Natural killer cell (primary cell): ENCODE measurements around the gene FASTKD3. TPM values are rescaled to one million over a fixed set of nuclear protein-coding genes. Genes with fewer than 3 reads are reported as not detected.
A peak's percentile ranks its signal among the peaks of the same experiment; 100 is the strongest.

Experiments
- ATAC-seq, 3 donors: fragments of 150-1000 bp in 2 of 3; fragments of 200-7000 bp in 1 of 3; cut with Tn5 transposase; 1 replicate in 1 of 3; 2 replicates in 2 of 3; pipeline ENCODE4 v1.10.0; 2021; ENCODE audit warnings: mild to moderate bottlenecking in 2 of 3, moderate library complexity in 2 of 3
- DNase-seq, 2 donors: peaks; one replicate each; pipeline versions ENCODE4 v3.0.0 to v3.0.0-alpha.2; 2013 to 2021; ENCODE audit warnings: mixed read lengths in 1 of 2
- H3K27ac ChIP-seq: one replicate; pipeline ENCODE4 v1.5.1; 2013; ENCODE audit warnings: mild to moderate bottlenecking, low read length
- H3K27me3 ChIP-seq: one replicate; pipeline ENCODE4 v1.6.1; 2013; ENCODE audit warnings: low read length; ENCODE audit not compliant: control insufficient read depth, insufficient read depth
- H3K36me3 ChIP-seq: one replicate; pipeline ENCODE4 v1.6.1; 2013; ENCODE audit warnings: low read length; ENCODE audit not compliant: control insufficient read depth, insufficient read depth
- H3K4me1 ChIP-seq: one replicate; pipeline ENCODE4 v1.6.1; 2013; ENCODE audit warnings: low read length; ENCODE audit not compliant: control insufficient read depth, insufficient read depth
- H3K4me3 ChIP-seq: one replicate; pipeline ENCODE4 v1.5.1; 2013; ENCODE audit warnings: low read length
- H3K9me3 ChIP-seq: one replicate; pipeline ENCODE4 v1.6.1; 2013; ENCODE audit warnings: low read length; ENCODE audit not compliant: control insufficient read depth, insufficient read depth
- H3K27ac Mint-ChIP-seq, 2 donors: one replicate each; pipeline ENCODE4 v1.8.0; 2022; ENCODE audit warnings: mild to moderate bottlenecking in 2 of 2, mixed read lengths in 2 of 2, moderate library complexity in 1 of 2
- H3K27me3 Mint-ChIP-seq, 2 donors: one replicate each; pipeline ENCODE4 v1.8.0; 2022; ENCODE audit warnings: low read depth in 2 of 2, mixed read lengths in 2 of 2
- H3K36me3 Mint-ChIP-seq: one replicate; pipeline ENCODE4 v1.8.0; 2022; ENCODE audit warnings: mixed read lengths
- H3K4me1 Mint-ChIP-seq, 2 donors: one replicate each; pipeline ENCODE4 v1.8.0; 2022; ENCODE audit warnings: mixed read lengths in 2 of 2
- H3K4me3 Mint-ChIP-seq: one replicate; pipeline ENCODE4 v1.8.0; 2022; ENCODE audit warnings: mild to moderate bottlenecking, moderate library complexity, mixed read lengths
- H3K9me3 Mint-ChIP-seq, 2 donors: one replicate each; pipeline ENCODE4 v1.8.0; 2022; ENCODE audit warnings: mixed read lengths in 2 of 2
- WGBS: methylation state at CpG from one replicate; pipeline ENCODE4 v1.1.7; 2013; ENCODE audit warnings: missing lambda C conversion rate; ENCODE audit not compliant: insufficient coverage; 5-methylcytosine and 5-hydroxymethylcytosine counted together
- intact Hi-C: fragments of 100-400 bp; cut with micrococcal nuclease; formaldehyde crosslinking; loops from one replicate; pipeline ENCODE4 v1.14.2; 2022
- total RNA-seq, 4 donors: library from RNA; stranded (reverse); fragments of 120-200 nt in 1 of 4; gene quantifications; one replicate each; pipeline versions ENCODE4 v1.2.3 to v1.2.4, GENCODE V29; 2013 to 2022
- TF ChIP-seq, protein P1 (sequence below): fragments of 200-600 bp; IDR thresholded peaks from one replicate; pipeline ENCODE4 v1.8.0; 2022; ENCODE audit warnings: antibody characterized with exemption

FASTKD3 gene
- total RNA-seq, 3 donors from 2014 or later (not counting 1 experiment from before 2014, with no cell fraction given): 8.0 to 10.6 (median 8.6) TPM

DNA sequence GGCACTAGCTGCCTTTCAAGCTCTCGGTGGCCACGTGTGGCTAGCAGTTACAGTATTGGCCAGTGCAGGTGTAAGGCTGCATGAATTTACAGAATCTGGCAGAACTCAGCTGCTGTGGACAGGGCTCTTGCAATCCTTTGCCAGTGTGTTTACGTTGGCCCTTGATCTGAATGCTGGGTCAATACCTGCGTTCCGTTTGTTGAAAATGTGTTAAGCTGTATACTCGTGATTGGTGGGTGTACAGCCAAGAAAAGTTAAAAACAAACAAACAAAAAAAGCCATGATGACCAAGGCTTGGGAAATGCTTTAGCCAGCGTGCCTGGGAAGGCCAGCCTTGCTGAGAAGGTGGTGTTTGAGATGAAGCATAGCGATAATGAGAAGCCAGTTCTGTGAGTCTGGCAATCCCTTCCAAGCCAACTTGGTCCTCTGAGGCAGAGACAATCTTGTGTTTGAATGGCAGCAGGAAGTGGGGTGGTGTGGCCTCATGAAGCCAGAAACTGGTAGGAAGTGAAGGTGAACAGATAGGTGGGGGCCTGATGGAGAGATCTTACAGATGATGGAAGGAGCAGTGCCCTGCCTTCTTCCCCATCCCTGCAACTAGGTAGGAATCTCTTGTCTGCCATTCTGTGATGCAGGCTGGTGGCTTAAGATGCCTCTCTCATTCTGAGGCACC lies 17.1 kb downstream of the FASTKD3 start:
- WGBS: 89% methylated on average over 8 of the region's 8 CpGs
- H3K4me3 Mint-ChIP-seq: peak overlapping the region; percentile 87
- TF ChIP-seq, protein P1, sequence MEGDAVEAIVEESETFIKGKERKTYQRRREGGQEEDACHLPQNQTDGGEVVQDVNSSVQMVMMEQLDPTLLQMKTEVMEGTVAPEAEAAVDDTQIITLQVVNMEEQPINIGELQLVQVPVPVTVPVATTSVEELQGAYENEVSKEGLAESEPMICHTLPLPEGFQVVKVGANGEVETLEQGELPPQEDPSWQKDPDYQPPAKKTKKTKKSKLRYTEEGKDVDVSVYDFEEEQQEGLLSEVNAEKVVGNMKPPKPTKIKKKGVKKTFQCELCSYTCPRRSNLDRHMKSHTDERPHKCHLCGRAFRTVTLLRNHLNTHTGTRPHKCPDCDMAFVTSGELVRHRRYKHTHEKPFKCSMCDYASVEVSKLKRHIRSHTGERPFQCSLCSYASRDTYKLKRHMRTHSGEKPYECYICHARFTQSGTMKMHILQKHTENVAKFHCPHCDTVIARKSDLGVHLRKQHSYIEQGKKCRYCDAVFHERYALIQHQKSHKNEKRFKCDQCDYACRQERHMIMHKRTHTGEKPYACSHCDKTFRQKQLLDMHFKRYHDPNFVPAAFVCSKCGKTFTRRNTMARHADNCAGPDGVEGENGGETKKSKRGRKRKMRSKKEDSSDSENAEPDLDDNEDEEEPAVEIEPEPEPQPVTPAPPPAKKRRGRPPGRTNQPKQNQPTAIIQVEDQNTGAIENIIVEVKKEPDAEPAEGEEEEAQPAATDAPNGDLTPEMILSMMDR: no peak
- Histone ChIP-seq H3K4me3 (no peak overlapping the region), H3K4me1 (peaks cover 25% of the 10 kb centered on the region), H3K9me3 (no peaks in the 10 kb centered on the region), H3K27me3 (peaks cover 10% of the 10 kb centered on the region), H3K27ac (no peak overlapping the region), H3K36me3 (no peaks in the 10 kb centered on the region)
- peaks cover 0 to 8% of the 10 kb centered on the region in 2 donors for H3K27me3 Mint-ChIP-seq
- DNase-seq: peak in 1 of 2 donors; percentile 15
- no peak for ATAC-seq
- H3K4me1 Mint-ChIP-seq: peaks cover 15 to 34% of the 10 kb centered on the region in 2 donors
- no peaks in the 10 kb centered on the region for H3K36me3 Mint-ChIP-seq
- no peaks in the 10 kb centered on the region for H3K9me3 Mint-ChIP-seq
- intact Hi-C loops: no loop called here
- peak overlapping the region; percentile 78 for H3K27ac Mint-ChIP-seq

DNA sequence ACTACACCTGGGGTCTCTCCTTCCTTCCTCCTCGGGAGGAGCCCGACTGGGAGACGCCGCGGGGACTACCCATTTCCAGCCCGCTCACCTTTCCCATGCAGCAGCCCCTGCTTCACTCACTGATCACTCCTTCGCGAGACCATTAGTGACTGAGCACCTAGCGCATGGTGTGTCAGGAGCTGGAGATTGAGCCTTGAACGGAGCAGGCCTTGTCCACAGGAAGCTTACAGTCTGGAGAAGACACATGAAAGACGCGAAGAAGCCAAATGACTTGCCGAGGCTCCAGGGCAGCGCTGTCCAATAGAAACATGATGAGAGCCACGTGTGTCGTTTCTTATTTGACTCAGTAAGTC lies 17.6 kb downstream of the FASTKD3 start:
- Histone ChIP-seq H3K36me3 (no peaks in the 10 kb centered on the region), H3K4me3 (no peak overlapping the region), H3K27me3 (peaks cover 10% of the 10 kb centered on the region), H3K27ac (no peak overlapping the region), H3K9me3 (no peaks in the 10 kb centered on the region), H3K4me1 (peaks cover 25% of the 10 kb centered on the region)
- Mint-ChIP-seq H3K9me3 (no peaks in the 10 kb centered on the region), H3K4me3 (peak overlapping the region; percentile 87), H3K4me1 (peaks cover 15 to 32% of the 10 kb centered on the region in 2 donors), H3K36me3 (no peaks in the 10 kb centered on the region), H3K27ac (peak overlapping the region in 1 of 2 donors; percentile 78), H3K27me3 (peaks cover 0 to 8% of the 10 kb centered on the region in 2 donors)
- no peak for DNase-seq
- WGBS: 68% methylated on average over 16 of the region's 16 CpGs
- TF ChIP-seq, protein P1: no peak
- peak in 1 of 3 donors; percentile 5 for ATAC-seq
- intact Hi-C loops: no loop called here

DNA sequence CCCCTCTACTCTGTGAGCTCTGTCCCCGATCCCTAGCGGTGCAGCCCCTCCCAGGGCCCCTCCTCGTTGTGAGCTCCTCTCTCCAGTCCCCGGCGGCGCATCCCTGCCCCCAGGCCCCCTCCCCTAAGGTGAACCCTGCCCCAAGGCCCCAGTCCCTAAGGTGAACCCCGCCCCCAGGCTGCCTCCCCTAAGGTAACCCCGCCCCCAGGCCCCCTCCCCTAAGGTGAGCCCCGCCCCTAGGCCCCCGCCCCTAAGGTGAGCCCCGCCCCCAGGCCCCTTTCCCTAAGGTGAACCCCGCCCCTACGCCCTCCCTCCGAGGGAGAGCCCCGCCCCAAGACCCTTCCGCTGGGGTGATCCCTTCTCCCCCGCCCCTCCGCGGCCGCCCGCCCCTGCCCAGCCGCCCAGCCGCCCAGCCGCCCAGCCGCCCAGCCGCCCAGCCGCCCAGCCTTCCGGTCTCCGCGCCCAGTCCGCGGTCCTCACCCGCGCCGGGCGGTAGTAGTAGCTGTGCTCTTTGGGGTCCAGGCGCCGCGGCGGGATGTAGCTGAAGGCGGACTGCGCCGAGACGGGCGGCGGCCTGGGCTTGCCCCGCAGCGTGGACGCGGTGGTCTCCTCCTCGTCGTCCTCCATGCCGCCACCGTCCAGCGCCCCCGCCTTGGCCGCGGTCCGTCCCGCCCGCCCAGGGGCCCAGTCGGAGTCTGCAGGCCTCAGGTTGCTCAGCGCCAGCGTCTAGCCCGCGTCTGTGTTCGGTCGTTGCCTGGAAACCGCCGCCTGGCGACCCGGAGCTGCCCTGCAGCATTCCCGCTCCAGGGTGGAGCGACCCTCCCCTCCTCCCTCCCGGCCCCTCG lies 18.2 kb downstream of the FASTKD3 start, which contains the start of gene CFAP90:
Gene CFAP90 (minus strand): TSS at position 739 of the 845 bp plus-strand sequence. CDS start 112 bp downstream, at position 627.
- H3K9me3 ChIP-seq: no peaks in the 10 kb centered on the region
- H3K36me3 Mint-ChIP-seq: no peaks in the 10 kb centered on the region
- no peaks in the 10 kb centered on the region for H3K36me3 ChIP-seq
- no peaks in the 10 kb centered on the region for H3K9me3 Mint-ChIP-seq
- ATAC-seq (peak; percentile 46 to 72 (median 58)), DNase-seq (peak in 1 of 2 donors; percentile 48)
- TF ChIP-seq, protein P1: no peak
- H3K4me1 Mint-ChIP-seq: peaks cover 15 to 32% of the 10 kb centered on the region in 2 donors
- H3K4me3 Mint-ChIP-seq: peak within 1 kb of the TSS; percentile 87
- intact Hi-C loops: no loop called here
- H3K27me3 Mint-ChIP-seq: peaks cover 0 to 8% of the 10 kb centered on the region in 2 donors
- H3K4me3 ChIP-seq: peak within 1 kb of the TSS; percentile 26
- H3K27ac Mint-ChIP-seq: peak within 1 kb of the TSS in 1 of 2 donors; percentile 78
- H3K27me3 ChIP-seq: peaks cover 10% of the 10 kb centered on the region
- H3K4me1 ChIP-seq: peaks cover 25% of the 10 kb centered on the region
- no peak within 1 kb of the TSS for H3K27ac ChIP-seq
- 3% methylated on average over 70 of the region's 76 CpGs for WGBS
